Cardiac fibroblast (primary cell): Measurements from ENCODE around the gene RPS29.

ENCODE experiments used
- DNase-seq, 2 donors: peaks; one replicate each; pipeline versions ENCODE4 v3.0.0 to v3.0.0-alpha.2; 2010; ENCODE audit warnings: low read depth in 2 of 2
- H3K4me3 ChIP-seq, 2 donors: replicated peaks in 1 of 2; 1 replicate in 1 of 2; 2 replicates in 1 of 2; pipeline ENCODE4 v1.5.1; 2011; ENCODE audit warnings: low read depth in 2 of 2, low read length in 2 of 2, mild to moderate bottlenecking in 2 of 2, moderate library complexity in 1 of 2
- CTCF ChIP-seq: IDR thresholded peaks from one replicate; pipeline ENCODE4 v1.5.1; 2011; ENCODE audit warnings: low read depth, mild to moderate bottlenecking, low read length, inconsistent platforms

Gene RPS29

GRCh38 chr14:49550286-49551184, 35.6 kb downstream of the RPS29 start:
- peak; percentile 28 to 58 for DNase-seq
- peak; percentile 45 for TF ChIP-seq CTCF
- no peak overlapping the region for H3K4me3 ChIP-seq

GRCh38 chr14:49549881-49550280, 36.3 kb downstream of the RPS29 start:
- no peak for TF ChIP-seq CTCF

GRCh38 chr14:49549446-49549845, 36.7 kb downstream of the RPS29 start:
- no peak overlapping the region for H3K4me3 ChIP-seq
- no peak for TF ChIP-seq CTCF
- no peak for DNase-seq

More at GRCh38 chr14:49549881-49550280, 36.3 kb downstream of the RPS29 start:
- H3K4me3 ChIP-seq = no peak overlapping the region
- peak in 1 of 2 donors; percentile 55 for DNase-seq

- no peak for TF ChIP-seq CTCF
- DNase-seq = peak in 1 of 2 donors; percentile 14
- H3K4me3 ChIP-seq = no peak overlapping the region
Observed at GRCh38 chr14:49546766-49547165, 39.4 kb downstream of the RPS29 start.

- no peak for TF ChIP-seq CTCF
- no peak for DNase-seq
- no peak overlapping the region for H3K4me3 ChIP-seq
Observed at GRCh38 chr14:49545716-49546115, 40.5 kb downstream of the RPS29 start.

GRCh38 chr14:49545071-49545470, 41.1 kb downstream of the RPS29 start:
- DNase-seq = no peak
- no peak overlapping the region for H3K4me3 ChIP-seq
- no peak for TF ChIP-seq CTCF

GRCh38 chr14:49541049-49541448, 45.1 kb downstream of the RPS29 start:
- no peak for DNase-seq
- H3K4me3 ChIP-seq = no peak overlapping the region
- TF ChIP-seq CTCF = no peak
